ENCODE results near the gene CES3.

The CES3 gene

DNA sequence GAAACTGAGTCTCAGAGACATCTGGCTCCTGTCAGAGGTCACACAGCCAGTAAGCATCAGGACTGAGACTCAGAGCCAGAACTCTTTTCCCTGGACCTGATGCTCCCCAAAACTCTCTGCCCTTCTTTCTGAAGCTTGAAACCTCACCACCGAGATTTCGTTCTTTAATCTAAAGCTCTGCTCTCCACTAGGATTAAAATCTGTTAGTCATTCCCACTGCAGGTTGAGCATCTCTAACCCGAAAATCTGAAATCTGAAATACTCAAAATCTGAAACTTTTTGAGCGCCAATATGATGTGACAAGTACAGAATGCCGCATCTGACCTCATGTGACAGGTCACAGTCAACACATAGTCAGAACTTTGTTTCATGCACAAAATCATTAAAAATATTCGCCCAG lies 44.5 kb upstream of the CES3 start:
- H3K9ac ChIP-seq (ENCODE audit: low read depth, low read length, poor library complexity, severe bottlenecking), result no peak overlapping the region
- H3K36me3 ChIP-seq (ENCODE audit: insufficient read depth, low read length), result no peaks in the 10 kb centered on the region
- TF ChIP-seq CTCF (conservative IDR thresholded peaks at IDR 0.05; ENCODE audit: low read length), result no peak
- no peak for TF ChIP-seq EZH2phosphoT487 (IDR thresholded peaks at IDR 0.05; ENCODE audit: borderline replicate concordance)
- H3F3A ChIP-seq (ENCODE audit: low read depth), result no peaks in the 10 kb centered on the region
- H3K4me3 ChIP-seq (ENCODE audit: low read length, poor library complexity, severe bottlenecking), result no peak overlapping the region
- H2AFZ ChIP-seq (ENCODE audit: low read length), result no peak overlapping the region
- no peaks in the 10 kb centered on the region for H3K9me3 ChIP-seq (ENCODE audit: insufficient read depth, low read depth, low read length)
- no peaks in the 10 kb centered on the region for H3K9me2 ChIP-seq (replicated peaks; ENCODE audit: low read depth, low read length)
- H3K79me2 ChIP-seq (ENCODE audit: insufficient read depth, low read length), result no peaks in the 10 kb centered on the region
- H3K4me2 ChIP-seq (ENCODE audit: low read depth, low read length, poor library complexity, severe bottlenecking), result no peak overlapping the region
- no peaks in the 10 kb centered on the region for H3K27me3 ChIP-seq (ENCODE audit: insufficient read depth, low read length, poor library complexity, severe bottlenecking)
- H3K4me1 ChIP-seq (ENCODE audit: insufficient read depth, low read length, poor library complexity, severe bottlenecking), result no peaks in the 10 kb centered on the region
- no peaks in the 10 kb centered on the region for H4K20me1 ChIP-seq (ENCODE audit: insufficient read depth, low read length, poor library complexity, severe bottlenecking)

DNA sequence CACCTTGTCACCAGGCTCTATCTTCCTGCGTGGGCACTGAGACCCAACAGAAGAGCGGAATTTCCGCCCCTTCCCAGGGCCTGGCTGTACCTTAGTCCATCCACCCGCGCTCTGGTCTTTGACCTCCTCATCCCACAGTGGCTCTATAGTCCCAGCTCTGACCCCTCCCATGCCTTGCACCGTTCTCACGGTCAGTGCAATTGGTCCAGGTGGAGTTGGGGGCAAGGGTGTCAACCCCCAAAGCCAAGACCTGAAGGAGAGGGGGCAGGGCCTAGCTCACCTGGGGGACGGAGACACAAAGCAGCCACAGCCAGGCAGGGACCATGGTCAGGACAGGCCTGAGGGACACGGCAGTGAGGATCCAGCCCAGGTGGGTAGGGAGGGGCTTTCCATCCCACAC lies 43.3 kb upstream of the CES3 start:
- no peaks in the 10 kb centered on the region for H3K27me3 ChIP-seq (ENCODE audit: insufficient read depth, low read length, poor library complexity, severe bottlenecking)
- no peak overlapping the region for H3K4me2 ChIP-seq (ENCODE audit: low read depth, low read length, poor library complexity, severe bottlenecking)
- no peak for TF ChIP-seq CTCF (conservative IDR thresholded peaks at IDR 0.05; ENCODE audit: low read length)
- no peak for TF ChIP-seq EZH2phosphoT487 (IDR thresholded peaks at IDR 0.05; ENCODE audit: borderline replicate concordance)

DNA sequence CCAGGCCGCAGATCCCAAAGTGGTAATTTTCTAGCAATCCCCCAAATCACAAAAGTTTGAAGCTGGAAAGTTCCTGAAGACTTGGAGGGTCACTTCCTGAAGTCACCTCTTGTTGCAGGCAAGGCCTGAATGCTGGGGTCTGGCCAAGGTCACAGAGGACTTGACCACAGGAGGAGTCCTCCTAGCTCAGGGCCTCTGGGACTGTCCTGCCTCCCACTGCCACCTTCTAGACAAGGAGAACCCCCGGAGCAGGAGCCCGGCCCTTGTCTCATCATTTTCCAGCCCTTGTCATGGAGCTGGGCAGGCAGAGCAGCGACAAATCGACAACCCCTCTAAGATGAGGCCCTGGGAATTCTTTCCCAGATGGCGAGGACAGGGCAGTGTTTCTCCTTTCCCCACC lies 42.7 kb upstream of the CES3 start:
- Histone ChIP-seq H3K9me2 (replicated peaks; ENCODE audit: low read depth, low read length) (no peaks in the 10 kb centered on the region), H2AFZ (ENCODE audit: low read length) (no peak overlapping the region), H3K9me3 (ENCODE audit: insufficient read depth, low read depth, low read length) (no peaks in the 10 kb centered on the region), H3F3A (ENCODE audit: low read depth) (no peaks in the 10 kb centered on the region), H3K4me2 (ENCODE audit: low read depth, low read length, poor library complexity, severe bottlenecking) (no peak overlapping the region), H3K79me2 (ENCODE audit: insufficient read depth, low read length) (no peaks in the 10 kb centered on the region), H3K4me1 (ENCODE audit: insufficient read depth, low read length, poor library complexity, severe bottlenecking) (no peaks in the 10 kb centered on the region), H4K20me1 (ENCODE audit: insufficient read depth, low read length, poor library complexity, severe bottlenecking) (no peaks in the 10 kb centered on the region), H3K9ac (ENCODE audit: low read depth, low read length, poor library complexity, severe bottlenecking) (no peak overlapping the region), H3K27me3 (ENCODE audit: insufficient read depth, low read length, poor library complexity, severe bottlenecking) (no peaks in the 10 kb centered on the region), H3K36me3 (ENCODE audit: insufficient read depth, low read length) (no peaks in the 10 kb centered on the region), H3K4me3 (ENCODE audit: low read length, poor library complexity, severe bottlenecking) (no peak overlapping the region)
- TF ChIP-seq EZH2phosphoT487 (IDR thresholded peaks at IDR 0.05; ENCODE audit: borderline replicate concordance) (no peak), CTCF (conservative IDR thresholded peaks at IDR 0.05; ENCODE audit: low read length) (no peak)

More for the DNA sequence above, 43.3 kb upstream of the CES3 start:
- H3F3A ChIP-seq (ENCODE audit: low read depth), result no peaks in the 10 kb centered on the region
- H3K4me3 ChIP-seq (ENCODE audit: low read length, poor library complexity, severe bottlenecking), result no peak overlapping the region
- H3K4me1 ChIP-seq (ENCODE audit: insufficient read depth, low read length, poor library complexity, severe bottlenecking), result no peaks in the 10 kb centered on the region
- no peaks in the 10 kb centered on the region for H4K20me1 ChIP-seq (ENCODE audit: insufficient read depth, low read length, poor library complexity, severe bottlenecking)
- no peaks in the 10 kb centered on the region for H3K79me2 ChIP-seq (ENCODE audit: insufficient read depth, low read length)
- H3K9me2 ChIP-seq (replicated peaks; ENCODE audit: low read depth, low read length), result no peaks in the 10 kb centered on the region
- no peak overlapping the region for H3K9ac ChIP-seq (ENCODE audit: low read depth, low read length, poor library complexity, severe bottlenecking)
- H3K9me3 ChIP-seq (ENCODE audit: insufficient read depth, low read depth, low read length), result no peaks in the 10 kb centered on the region
- no peaks in the 10 kb centered on the region for H3K36me3 ChIP-seq (ENCODE audit: insufficient read depth, low read length)
- H2AFZ ChIP-seq (ENCODE audit: low read length), result no peak overlapping the region
